Osteoblast (primary cell): ENCODE data around the gene PHF20. TPM values are rescaled to one million over a fixed set of nuclear protein-coding genes. Genes with fewer than 3 reads are reported as not detected.
A peak's percentile ranks its signal among the peaks of the same experiment; 100 is the strongest.

Source experiments
- DNase-seq: peaks from one replicate; pipeline ENCODE4 v3.0.0; 2011; ENCODE audit warnings: low spot score, mixed read lengths; ENCODE audit not compliant: insufficient read length; ENCODE audit errors: missing footprints
- H2AFZ ChIP-seq: 2 replicates; pipeline ENCODE4 v1.6.0; 2011; ENCODE audit warnings: mild to moderate bottlenecking, low read length
- H3K27ac ChIP-seq: 2 replicates; pipeline ENCODE4 v1.5.1; 2011; ENCODE audit warnings: mild to moderate bottlenecking, low read depth, low read length, moderate library complexity
- H3K27me3 ChIP-seq: 2 replicates; pipeline ENCODE4 v1.6.0; 2012; ENCODE audit warnings: mild to moderate bottlenecking, control low read depth, inconsistent platforms, low read length, moderate library complexity; ENCODE audit not compliant: insufficient read depth
- H3K36me3 ChIP-seq: 2 replicates; pipeline ENCODE4 v1.5.1; 2011; ENCODE audit warnings: mild to moderate bottlenecking, low read length, control low read depth, moderate library complexity; ENCODE audit not compliant: insufficient read depth
- H3K4me1 ChIP-seq: 2 replicates; pipeline ENCODE4 v1.5.1; 2011; ENCODE audit warnings: mild to moderate bottlenecking, low read length, control low read depth, moderate library complexity; ENCODE audit not compliant: insufficient read depth
- H3K4me2 ChIP-seq: 2 replicates; pipeline ENCODE4 v1.6.0; 2011; ENCODE audit warnings: mild to moderate bottlenecking, low read length; ENCODE audit not compliant: insufficient read depth
- H3K4me3 ChIP-seq: fragments of 200-600 bp; sonication (generic); 3 replicates; pipeline ENCODE4 v1.5.1; 2012; ENCODE audit warnings: mild to moderate bottlenecking, low read length, inconsistent platforms; ENCODE audit not compliant: insufficient read depth
- H3K79me2 ChIP-seq: 2 replicates; pipeline ENCODE4 v1.6.0; 2012; ENCODE audit warnings: mild to moderate bottlenecking, low read length, control low read depth, inconsistent platforms; ENCODE audit not compliant: insufficient read depth
- H3K9me3 ChIP-seq: 2 replicates; pipeline ENCODE4 v1.5.1; 2011; ENCODE audit warnings: low read depth, low read length, control low read depth
- H4K20me1 ChIP-seq: 2 replicates; pipeline ENCODE4 v1.6.0; 2012; ENCODE audit warnings: mild to moderate bottlenecking, low read length, control low read depth; ENCODE audit not compliant: insufficient read depth
- CTCF ChIP-seq: IDR thresholded peaks from 2 replicates; pipeline ENCODE4 v1.5.1; 2011; ENCODE audit warnings: mild to moderate bottlenecking, low read depth, low read length, moderate library complexity; ENCODE audit errors: extremely low read depth
- total RNA-seq: library from RNA; depleted of rRNA; stranded (reverse); fragments of >200 nt; gene quantifications from 2 replicates; pipeline ENCODE4 v1.2.3, GENCODE V29; 2012

PHF20 gene
- total RNA-seq, 1 donor: 39.1 TPM

- Histone ChIP-seq H2AFZ (no peak overlapping the region), H3K4me2 (peak overlapping the region; percentile 63), H3K27me3 (no peaks in the 10 kb centered on the region), H3K4me3 (peak overlapping the region; percentile 28), H3K79me2 (peaks cover 37% of the 10 kb centered on the region), H3K4me1 (peaks cover 31% of the 10 kb centered on the region), H3K9me3 (no peaks in the 10 kb centered on the region), H3K27ac (peak overlapping the region; percentile 95), H3K36me3 (peaks cover 11% of the 10 kb centered on the region), H4K20me1 (no peaks in the 10 kb centered on the region)
- no peak for TF ChIP-seq CTCF
- DNase-seq: no peak
Measured at GRCh38 chr20:35883336-35883777, 111.5 kb downstream of the PHF20 start.

GRCh38 chr20:35883778-35884540 lies 112.1 kb downstream of the PHF20 start:
- H2AFZ ChIP-seq: no peak overlapping the region
- peaks cover 9% of the 10 kb centered on the region for H3K36me3 ChIP-seq
- peak overlapping the region; percentile 28 for H3K4me3 ChIP-seq
- peaks cover 32% of the 10 kb centered on the region for H3K4me1 ChIP-seq
- peak overlapping the region; percentile 95 for H3K27ac ChIP-seq
- DNase-seq: no peak
- H3K79me2 ChIP-seq: peaks cover 40% of the 10 kb centered on the region
- no peaks in the 10 kb centered on the region for H3K27me3 ChIP-seq
- no peaks in the 10 kb centered on the region for H4K20me1 ChIP-seq
- no peaks in the 10 kb centered on the region for H3K9me3 ChIP-seq
- TF ChIP-seq CTCF: peak; percentile 97
- H3K4me2 ChIP-seq: peak overlapping the region; percentile 63

GRCh38 chr20:35884541-35884865 lies 112.7 kb downstream of the PHF20 start:
- TF ChIP-seq CTCF: no peak
- no peaks in the 10 kb centered on the region for H4K20me1 ChIP-seq
- no peak for DNase-seq
- H3K4me1 ChIP-seq: peaks cover 32% of the 10 kb centered on the region
- H3K4me2 ChIP-seq: peak overlapping the region; percentile 63
- H3K9me3 ChIP-seq: no peaks in the 10 kb centered on the region
- H3K27me3 ChIP-seq: no peaks in the 10 kb centered on the region
- peak overlapping the region; percentile 95 for H3K27ac ChIP-seq
- no peak overlapping the region for H3K4me3 ChIP-seq
- peaks cover 43% of the 10 kb centered on the region for H3K79me2 ChIP-seq
- peaks cover 9% of the 10 kb centered on the region for H3K36me3 ChIP-seq
- no peak overlapping the region for H2AFZ ChIP-seq

- Histone ChIP-seq H3K27ac (peak overlapping the region; percentile 95), H3K79me2 (peaks cover 43% of the 10 kb centered on the region), H3K27me3 (no peaks in the 10 kb centered on the region), H3K36me3 (peaks cover 9% of the 10 kb centered on the region), H4K20me1 (no peaks in the 10 kb centered on the region), H3K9me3 (no peaks in the 10 kb centered on the region), H3K4me2 (no peak overlapping the region), H3K4me3 (no peak overlapping the region), H2AFZ (no peak overlapping the region), H3K4me1 (peaks cover 32% of the 10 kb centered on the region)
- DNase-seq: no peak
- TF ChIP-seq CTCF: no peak
Measured at GRCh38 chr20:35885212-35885611, 113.4 kb downstream of the PHF20 start.
